Endothelial cell of umbilical vein (primary cell): Measurements from ENCODE around the gene KLF2. TPM values are rescaled to one million over a fixed set of nuclear protein-coding genes. Genes with fewer than 3 reads are reported as not detected.

Source experiments
- BruUV-seq: library from RNA; stranded (reverse); fragments of 400-500 nt; replicated peaks from 2 replicates; lab custom pipeline; 2021; lab: Mats Ljungman, UMichigan
- CTCF ChIA-PET: fragments of 300-600, 350-600 bp; sonication (Branson Sonifier 250); formaldehyde crosslinking; loops from one replicate; lab custom pipeline; 2021; ENCODE audit warnings: antibody characterized with exemption, inconsistent platforms; lab: Charles Lee
- POLR2A ChIA-PET: fragments of 300-600, 350-600 bp; sonication (Branson Sonifier 250); formaldehyde crosslinking; loops from one replicate; lab custom pipeline; 2021; ENCODE audit warnings: antibody characterized with exemption, inconsistent platforms; lab: Charles Lee
- DNase-seq: peaks from one replicate; pipeline ENCODE4 v3.0.0-alpha.2; 2011; ENCODE audit warnings: low read depth, low spot score
- FAIRE-seq: peaks from 2 replicates; lab custom pipeline; 2011; peaks lifted over from hg19 to GRCh38; lab: Jason Lieb, UNC
- H2AFZ ChIP-seq: 2 replicates; pipeline ENCODE4 v1.6.0; 2012; ENCODE audit warnings: low read depth, low read length, control low read depth, inconsistent platforms
- H3K27ac ChIP-seq: 2 replicates; pipeline ENCODE4 v1.5.1; 2011; ENCODE audit warnings: low read depth, mild to moderate bottlenecking, control low read depth, low read length, moderate library complexity; ENCODE audit not compliant: insufficient read depth
- H3K27me3 ChIP-seq, 2 experiments: 2 replicates each; pipeline versions ENCODE4 v1.6.0 to v1.6.1; 2011; ENCODE audit warnings: low read length in 2 of 2, mixed read lengths in 1 of 2; ENCODE audit not compliant: control insufficient read depth in 2 of 2, insufficient read depth in 2 of 2
- H3K36me3 ChIP-seq, 2 experiments: 2 replicates in 1 of 2; 3 replicates in 1 of 2; pipeline ENCODE4 v1.5.1; 2011; ENCODE audit warnings: low read length in 2 of 2, mild to moderate bottlenecking in 1 of 2, moderate library complexity in 1 of 2; ENCODE audit not compliant: control insufficient read depth in 2 of 2, insufficient read depth in 2 of 2; ENCODE audit errors: extremely low read depth in 1 of 2
- H3K4me1 ChIP-seq: 3 replicates; pipeline ENCODE4 v1.5.1; 2011; ENCODE audit warnings: mild to moderate bottlenecking, low read length; ENCODE audit not compliant: control insufficient read depth, insufficient read depth; ENCODE audit errors: extremely low read depth
- H3K4me2 ChIP-seq: 2 replicates; pipeline ENCODE4 v1.6.1; 2011; ENCODE audit warnings: low read length, control low read depth, mixed read lengths; ENCODE audit not compliant: insufficient read depth
- H3K4me3 ChIP-seq, 3 experiments: fragments of 200-600 bp in 1 of 3; sonication (generic), shearing (Covaris generic) in 1 of 3; replicated peaks in 1 of 3; 2 replicates each; pipeline ENCODE4 v1.5.1; 2011 to 2016; ENCODE audit warnings: control low read depth in 3 of 3, low read length in 3 of 3, mild to moderate bottlenecking in 2 of 3, inconsistent platforms in 1 of 3, low read depth in 1 of 3, moderate library complexity in 1 of 3; ENCODE audit not compliant: insufficient read depth in 1 of 3
- H3K79me2 ChIP-seq: 2 replicates; pipeline ENCODE4 v1.6.0; 2012; ENCODE audit warnings: low read length, inconsistent platforms; ENCODE audit not compliant: control insufficient read depth, insufficient read depth
- H3K9ac ChIP-seq: replicated peaks from 2 replicates; pipeline ENCODE3; 2011; ENCODE audit warnings: low read length, control low read depth; ENCODE audit not compliant: insufficient read depth; ENCODE audit errors: extremely low read depth
- H3K9me1 ChIP-seq: replicated peaks from 3 replicates; pipeline ENCODE4 v1.6.0; 2011; ENCODE audit warnings: mild to moderate bottlenecking, low read length; ENCODE audit not compliant: control insufficient read depth, insufficient read depth; ENCODE audit errors: extremely low read depth
- H3K9me3 ChIP-seq: replicated peaks from 2 replicates; pipeline ENCODE4 v1.5.1; 2012; ENCODE audit warnings: low read length, inconsistent platforms; ENCODE audit not compliant: control insufficient read depth, insufficient read depth
- H4K20me1 ChIP-seq: replicated peaks from 2 replicates; pipeline ENCODE3; 2011; ENCODE audit warnings: mild to moderate bottlenecking, low read length; ENCODE audit not compliant: control insufficient read depth, insufficient read depth; ENCODE audit errors: extremely low read depth
- CTCF ChIP-seq, 2 donors: IDR thresholded peaks; 1 replicate in 1 of 2; 2 replicates in 1 of 2; pipeline ENCODE4 v1.5.1; 2011; ENCODE audit warnings: low read length in 2 of 2, mild to moderate bottlenecking in 2 of 2, moderate library complexity in 2 of 2, control low read depth in 1 of 2, inconsistent platforms in 1 of 2, low read depth in 1 of 2; ENCODE audit not compliant: insufficient read depth in 1 of 2; ENCODE audit errors: extremely low read depth in 1 of 2
- MAX ChIP-seq: IDR thresholded peaks from 2 replicates; pipeline ENCODE4 v1.6.1; 2011; ENCODE audit not compliant: insufficient read depth, insufficient read length
- dilution Hi-C: fragments of 300-500 bp; cut with MboI; formaldehyde crosslinking; loops from one replicate; pipeline ENCODE4 v1.15.0; 2019; ENCODE audit warnings: low sequenced_read_pairs; ENCODE audit not compliant: extremely low pct_ligation_motif_present
- intact Hi-C: fragments of 100-400 bp; cut with micrococcal nuclease; formaldehyde crosslinking; loops from one replicate; pipeline ENCODE4 v1.10.0; 2022
- polyA plus RNA-seq, 4 experiments: library from polyadenylated mRNA; depleted of rRNA in 3 of 4; stranded (reverse) in 3 of 4; unstranded in 1 of 4; fragments of >200 nt; gene quantifications; 2 replicates each; pipeline versions ENCODE4 v1.2.1 to v1.2.3, GENCODE V29; 2011 to 2012; ENCODE audit warnings: missing spikeins in 1 of 4
- total RNA-seq: library from RNA; stranded (reverse); gene quantifications from 2 replicates; pipeline ENCODE4 v1.2.3, GENCODE V29; 2021

Gene KLF2
- total and polyA plus RNA-seq, 2 donors (not counting 3 experiments of a cell fraction or from before 2014, with no cell fraction given) = 23.4 to 30.3 TPM

DNA sequence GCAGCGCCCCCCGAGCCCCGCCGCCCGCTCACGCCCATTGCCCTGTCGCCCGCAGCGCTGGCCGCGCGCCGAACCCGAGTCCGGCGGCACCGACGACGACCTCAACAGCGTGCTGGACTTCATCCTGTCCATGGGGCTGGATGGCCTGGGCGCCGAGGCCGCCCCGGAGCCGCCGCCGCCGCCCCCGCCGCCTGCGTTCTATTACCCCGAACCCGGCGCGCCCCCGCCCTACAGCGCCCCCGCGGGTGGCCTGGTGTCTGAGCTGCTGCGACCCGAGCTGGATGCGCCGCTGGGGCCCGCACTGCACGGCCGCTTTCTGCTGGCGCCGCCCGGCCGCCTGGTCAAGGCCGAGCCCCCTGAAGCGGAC, 518 bp downstream of the KLF2 start:
- intact Hi-C loops (loop anchor here (2.0 to 10.0 kb wide), 3 partner anchors 66 to 250 kb away; partner anchors contain the start of genes AP1M1 and TPM4), dilution Hi-C loops (no loop called here)
- TF ChIP-seq CTCF (IDR thresholded peaks at IDR 0.05; ENCODE audit: extremely low read depth in 1 of 2, insufficient read depth in 1 of 2, low read depth in 1 of 2, low read length in 2 of 2) (peak; percentile 7 to 30), MAX (no peak)
- H3K4me3 ChIP-seq = peak overlapping the region; percentile 32 to 90 (median 51)
- H4K20me1 ChIP-seq = no peaks in the 10 kb centered on the region
- no peaks in the 10 kb centered on the region for H3K36me3 ChIP-seq
- H3K9me3 ChIP-seq = no peaks in the 10 kb centered on the region
- DNase-seq (peak; percentile 30), FAIRE-seq (no peak)
- H3K9me1 ChIP-seq = no peaks in the 10 kb centered on the region
- TSS peak; percentile 57 for BruUV-seq
- H2AFZ ChIP-seq = no peak overlapping the region
- ChIA-PET CTCF (interaction anchor here (1.0 to 2.2 kb wide), 11 partner anchors 9 to 78 kb away, joined by 3 to 27 read pairs (median 4); no protein-coding TSS in a partner anchor), POLR2A (interaction anchor here (0.5 to 2.2 kb wide), 13 partner anchors 9 to 79 kb away, joined by 3 to 51 read pairs (median 5); no protein-coding TSS in a partner anchor)
- H3K27ac ChIP-seq = peak overlapping the region; percentile 79
- peaks cover 29% of the 10 kb centered on the region for H3K4me1 ChIP-seq
- H3K27me3 ChIP-seq = no peaks in the 10 kb centered on the region
- peaks cover 26% of the 10 kb centered on the region for H3K79me2 ChIP-seq
- peak overlapping the region; percentile 28 for H3K4me2 ChIP-seq
- H3K9ac ChIP-seq = peak overlapping the region; percentile 94
